Heart left ventricle (tissue), 13 donors: ENCODE results near the gene PTBP2.

Experiments used
- POLR2A ChIP-seq, 2 donors: fragments of 450-650 bp; IDR thresholded peaks; one replicate each; pipeline ENCODE4 v1.6.1; 2017; ENCODE audit warnings: antibody characterized with exemption in 2 of 2, mild to moderate bottlenecking in 2 of 2, moderate library complexity in 2 of 2
- TF ChIP-seq, protein P1 (sequence below), 12 donors: fragments of 200-600 bp; sonication (generic) in 4 of 12; IDR thresholded peaks; one replicate each; pipeline versions ENCODE4 v1.5.0 to v1.8.0; 2018 to 2022; ENCODE audit warnings: antibody characterized with exemption in 12 of 12, mild to moderate bottlenecking in 5 of 12
- donor health status: ischemic (EF 13 %, LVEDD 7.1; RV severe dilation, severe dysfunction).
- donor health status: DM: no; HTN: yes; CAD: no.
- donor health status: DM: no; HTN: no; CAD: no.
- donor health status: ischemic (EF 25% LVEDD 6.9; RV normal size, moderate dysfunction).
- donor health status: ischemic (EF 25% LVEDD 5.7; RV mildly dilated, moderate dysfunction).
- donor health status: ischemic (EF 35%, LVEDD 5.7; RV mildly dilated, moderate dysfunction).
- donor health status: nonischemic (EF 11% LVEDD 7.7; RV severe dilation, severe dysfunction).
- donor health status: DM: yes; HTN: yes; CAD: no.
- donor health status: PGD.
- donor health status: ischemic (EF 29% LVEDD 5.4; RV normal size, mild dysfunction).
- donor health status: nonischemic (EF 23%, LVEDD 6.1; RV moderate dilation, normal function).

DNA sequence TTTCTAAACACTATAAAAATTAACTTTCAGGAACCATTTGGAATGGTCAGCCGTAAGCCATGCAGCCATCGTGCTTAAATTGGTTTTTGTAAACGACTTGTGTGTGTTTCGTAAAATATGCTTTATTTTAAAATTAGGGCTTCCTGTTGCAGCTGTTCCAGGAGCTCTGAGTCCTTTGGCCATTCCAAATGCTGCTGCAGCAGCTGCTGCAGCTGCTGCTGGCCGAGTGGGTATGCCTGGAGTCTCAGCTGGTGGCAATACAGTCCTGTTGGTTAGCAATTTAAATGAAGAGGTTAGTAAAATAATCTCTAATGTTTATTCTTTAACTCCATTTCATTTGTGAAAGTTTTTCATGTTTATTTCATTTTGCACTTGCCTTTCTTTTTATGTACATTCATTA is 83.1 kb downstream of the PTBP2 start:
- TF ChIP-seq, protein P1, sequence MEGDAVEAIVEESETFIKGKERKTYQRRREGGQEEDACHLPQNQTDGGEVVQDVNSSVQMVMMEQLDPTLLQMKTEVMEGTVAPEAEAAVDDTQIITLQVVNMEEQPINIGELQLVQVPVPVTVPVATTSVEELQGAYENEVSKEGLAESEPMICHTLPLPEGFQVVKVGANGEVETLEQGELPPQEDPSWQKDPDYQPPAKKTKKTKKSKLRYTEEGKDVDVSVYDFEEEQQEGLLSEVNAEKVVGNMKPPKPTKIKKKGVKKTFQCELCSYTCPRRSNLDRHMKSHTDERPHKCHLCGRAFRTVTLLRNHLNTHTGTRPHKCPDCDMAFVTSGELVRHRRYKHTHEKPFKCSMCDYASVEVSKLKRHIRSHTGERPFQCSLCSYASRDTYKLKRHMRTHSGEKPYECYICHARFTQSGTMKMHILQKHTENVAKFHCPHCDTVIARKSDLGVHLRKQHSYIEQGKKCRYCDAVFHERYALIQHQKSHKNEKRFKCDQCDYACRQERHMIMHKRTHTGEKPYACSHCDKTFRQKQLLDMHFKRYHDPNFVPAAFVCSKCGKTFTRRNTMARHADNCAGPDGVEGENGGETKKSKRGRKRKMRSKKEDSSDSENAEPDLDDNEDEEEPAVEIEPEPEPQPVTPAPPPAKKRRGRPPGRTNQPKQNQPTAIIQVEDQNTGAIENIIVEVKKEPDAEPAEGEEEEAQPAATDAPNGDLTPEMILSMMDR (IDR thresholded peaks at IDR 0.05): no peak
- no peak for TF ChIP-seq POLR2A (IDR thresholded peaks at IDR 0.05)
